Activated CD4-positive, alpha-beta memory T cell treated with anti-CD3 and anti-CD28 coated beads for 36 hours (primary cell): ENCODE measurements around the gene SPEM2. TPM values are rescaled to one million over a fixed set of nuclear protein-coding genes. Genes with fewer than 3 reads are reported as not detected.
"Not testable (repeated sequence)": the region's sequence is repeated elsewhere in the genome, so short reads cannot be mapped to it uniquely, and the experiment has no call there.

Experiments
- CTCF ChIA-PET: fragments of 350-600 bp; sonication (Branson Sonifier 250); formaldehyde crosslinking; loops from one replicate; lab custom pipeline; 2021; ENCODE audit warnings: antibody characterized with exemption, inconsistent platforms; lab: Charles Lee
- POLR2A ChIA-PET: fragments of 350-600 bp; sonication (Branson Sonifier 250); formaldehyde crosslinking; loops from one replicate; lab custom pipeline; 2021; ENCODE audit warnings: antibody characterized with exemption; lab: Charles Lee
- DNase-seq: peaks from one replicate; pipeline ENCODE4 v3.0.0-alpha.2; 2020
- H3K27ac Mint-ChIP-seq: one replicate; pipeline ENCODE4 v1.8.0; 2021; ENCODE audit warnings: mixed read lengths
- H3K27me3 Mint-ChIP-seq: one replicate; pipeline ENCODE4 v1.8.0; 2021; ENCODE audit warnings: mixed read lengths
- H3K36me3 Mint-ChIP-seq: one replicate; pipeline ENCODE4 v1.8.0; 2021; ENCODE audit warnings: mixed read lengths
- H3K4me1 Mint-ChIP-seq: one replicate; pipeline ENCODE4 v1.8.0; 2021; ENCODE audit warnings: low read depth, mixed read lengths
- H3K4me3 Mint-ChIP-seq: one replicate; pipeline ENCODE4 v1.8.0; 2021; ENCODE audit warnings: mild to moderate bottlenecking, mixed read lengths
- H3K9me3 Mint-ChIP-seq: one replicate; pipeline ENCODE4 v1.8.0; 2021; ENCODE audit warnings: mixed read lengths
- intact Hi-C: fragments of 100-400 bp; cut with micrococcal nuclease; formaldehyde crosslinking; loops from one replicate; pipeline ENCODE4 v1.15.1; 2023
- total RNA-seq, 2 experiments: library from RNA; stranded (reverse); gene quantifications; one replicate each; pipeline ENCODE4 v1.2.3, GENCODE V29; 2021

SPEM2 gene
- total RNA-seq, 2 experiments from 2014 or later, result not detected

DNA sequence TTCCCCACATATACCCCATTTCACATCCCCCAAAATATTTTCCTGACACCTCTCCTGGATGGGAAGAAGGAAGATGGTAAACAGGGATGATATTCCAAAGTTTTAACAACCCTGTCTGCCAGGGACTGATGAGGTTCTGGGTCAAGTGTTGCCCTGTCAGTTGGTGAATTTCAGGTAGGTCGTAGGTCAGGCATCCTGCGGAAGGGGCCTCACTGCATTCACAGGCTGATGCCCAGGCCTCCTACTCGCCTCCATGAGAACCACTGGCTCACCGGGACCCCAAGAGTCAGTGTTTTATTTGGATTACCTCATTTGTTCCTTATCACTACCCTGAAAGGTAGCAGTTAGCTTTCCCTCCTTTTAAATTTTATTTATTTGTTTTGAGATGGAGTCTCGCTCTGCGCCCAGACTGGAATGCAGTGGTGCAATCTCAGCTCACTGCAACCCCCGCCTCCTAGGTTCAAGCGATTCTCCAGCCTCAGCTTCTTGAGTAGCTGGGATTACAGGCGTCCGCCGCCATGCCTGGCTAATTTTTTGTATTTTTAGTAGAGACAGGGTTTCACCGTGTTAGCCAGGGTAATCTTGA lies 43.5 kb downstream of the SPEM2 start:
- intact Hi-C loops, result no loop called here
- DNase-seq, result no peak
- H3K4me3 Mint-ChIP-seq, result no peak overlapping the region
- H3K36me3 Mint-ChIP-seq, result peaks cover 2% of the 10 kb centered on the region
- ChIA-PET POLR2A (no interaction called here), CTCF (interaction anchor here (1.3 kb wide), 1 partner anchor 32 kb away, joined by 6 read pairs; no protein-coding TSS in a partner anchor)
- H3K4me1 Mint-ChIP-seq, result peaks cover 13% of the 10 kb centered on the region
- H3K9me3 Mint-ChIP-seq, result no peaks in the 10 kb centered on the region
- H3K27ac Mint-ChIP-seq, result no peak overlapping the region
- H3K27me3 Mint-ChIP-seq, result no peaks in the 10 kb centered on the region

DNA sequence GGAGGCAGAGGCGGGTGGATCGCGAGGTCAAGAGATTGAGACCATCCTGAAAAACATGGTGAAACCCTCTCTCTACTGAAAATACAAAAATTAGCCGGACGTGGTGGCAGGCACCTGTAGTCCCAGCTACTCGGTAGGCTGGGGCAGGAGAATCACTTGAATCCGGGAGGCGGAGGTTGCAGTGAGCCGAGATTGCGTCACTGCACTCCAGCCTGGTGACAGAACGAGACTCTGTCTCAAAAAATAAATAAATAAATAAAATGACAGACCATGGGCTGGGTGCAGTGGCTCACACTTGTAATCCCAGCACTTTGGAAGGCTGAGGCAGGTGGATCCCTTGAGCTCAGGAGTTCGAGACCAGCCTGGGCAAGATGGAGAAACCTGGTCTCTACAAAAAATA lies 44.4 kb downstream of the SPEM2 start:
- H3K36me3 Mint-ChIP-seq, DNase-seq, H3K4me3 Mint-ChIP-seq, intact Hi-C loops, H3K27me3 Mint-ChIP-seq, H3K9me3 Mint-ChIP-seq, H3K27ac Mint-ChIP-seq, POLR2A ChIA-PET: not testable (repeated sequence)
- H3K4me1 Mint-ChIP-seq, result peaks cover 13% of the 10 kb centered on the region
- CTCF ChIA-PET, result interaction anchor here (1.7 kb wide), 1 partner anchor 33 kb away, joined by 8 read pairs; no protein-coding TSS in a partner anchor

DNA sequence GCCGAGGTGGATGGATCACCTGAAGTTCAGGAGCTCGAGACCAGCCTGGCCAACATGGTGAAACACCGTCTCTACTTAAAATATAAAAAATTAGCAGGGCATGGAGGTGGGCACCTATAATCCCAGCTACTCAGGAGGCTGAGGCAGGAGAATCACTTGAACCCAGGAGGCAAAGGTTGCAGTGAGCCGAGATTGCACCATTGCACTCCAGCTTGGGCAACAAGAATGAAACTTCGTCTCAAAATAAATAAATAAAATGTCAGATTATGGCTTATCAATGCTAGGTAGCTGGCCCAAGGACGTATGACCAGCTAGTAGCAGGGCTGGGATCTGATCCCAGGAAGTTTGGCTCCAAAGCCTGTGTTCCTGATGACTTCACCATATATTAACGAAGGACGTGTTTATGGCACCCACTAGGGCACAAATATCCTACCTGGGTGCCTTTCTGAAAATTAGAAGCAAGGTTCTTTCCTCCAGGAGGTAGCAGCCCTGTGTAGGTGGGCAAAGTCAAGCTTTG lies 45.1 kb downstream of the SPEM2 start:
- H3K27me3 Mint-ChIP-seq, H3K4me3 Mint-ChIP-seq, H3K36me3 Mint-ChIP-seq, H3K9me3 Mint-ChIP-seq, intact Hi-C loops, H3K27ac Mint-ChIP-seq, DNase-seq: not testable (repeated sequence)
- CTCF ChIA-PET, result interaction anchor here (1.4 to 1.7 kb wide), 2 partner anchors 34 to 90 kb away, joined by 4 to 8 read pairs; no protein-coding TSS in a partner anchor
- peaks cover 13% of the 10 kb centered on the region for H3K4me1 Mint-ChIP-seq
- POLR2A ChIA-PET, result interaction anchor here (0.7 kb wide), 1 partner anchor 15 kb away, joined by 3 read pairs; no protein-coding TSS in a partner anchor

DNA sequence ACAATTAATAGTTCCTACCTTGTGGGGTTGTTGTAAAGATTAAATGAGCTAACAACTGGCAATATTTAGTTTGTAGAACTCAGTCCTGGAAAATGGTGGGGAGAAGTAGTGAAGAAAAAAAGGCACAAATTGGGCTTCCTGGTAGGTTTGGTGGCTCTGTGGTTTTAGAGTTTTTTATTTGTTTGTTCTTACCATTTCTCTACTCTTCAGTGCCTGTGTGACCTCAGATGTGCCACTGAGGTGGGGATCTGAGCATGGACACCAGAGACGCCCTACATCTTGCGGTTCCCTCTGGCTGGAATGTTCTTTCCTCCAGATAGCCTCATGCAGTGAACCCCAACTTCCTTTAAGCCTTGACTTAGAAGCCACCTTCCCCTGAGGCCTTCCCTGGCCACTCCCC lies 46.3 kb downstream of the SPEM2 start:
- ChIA-PET POLR2A (no interaction called here), CTCF (interaction anchor here (1.4 kb wide), 1 partner anchor 89 kb away, joined by 4 read pairs; no protein-coding TSS in a partner anchor)
- H3K27me3 Mint-ChIP-seq, result no peaks in the 10 kb centered on the region
- H3K4me1 Mint-ChIP-seq, result peaks cover 25% of the 10 kb centered on the region
- no peak overlapping the region for H3K4me3 Mint-ChIP-seq
- no peaks in the 10 kb centered on the region for H3K36me3 Mint-ChIP-seq
- no peak for DNase-seq
- peak overlapping the region; percentile 20 for H3K27ac Mint-ChIP-seq
- no peaks in the 10 kb centered on the region for H3K9me3 Mint-ChIP-seq
- intact Hi-C loops, result no loop called here

DNA sequence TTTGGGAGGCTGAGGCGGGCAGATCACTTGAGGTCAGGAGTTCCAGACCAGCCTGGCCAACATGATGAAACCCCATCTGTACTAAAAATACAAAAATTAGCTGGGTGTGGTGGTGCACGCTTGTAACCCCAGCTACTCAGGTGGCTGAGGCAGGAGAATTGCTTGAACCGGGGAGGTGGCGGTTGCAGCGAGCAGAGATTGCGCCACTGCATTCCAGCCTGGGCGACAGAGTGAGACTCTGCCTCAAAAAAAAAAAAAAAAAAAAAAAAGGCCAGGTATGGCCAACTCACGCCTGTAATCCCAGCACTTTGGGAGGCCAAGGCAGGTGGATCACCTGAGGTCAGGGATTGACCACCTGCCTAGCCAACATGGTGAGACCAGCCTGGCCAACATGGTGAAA lies 49.4 kb downstream of the SPEM2 start:
- intact Hi-C loops, POLR2A ChIA-PET, H3K4me3 Mint-ChIP-seq, H3K27ac Mint-ChIP-seq, H3K9me3 Mint-ChIP-seq, H3K36me3 Mint-ChIP-seq, H3K27me3 Mint-ChIP-seq, DNase-seq: not testable (repeated sequence)
- CTCF ChIA-PET, result interaction anchor here (1.6 to 6.2 kb wide), 2 partner anchors 38 to 119 kb away, joined by 4 to 54 read pairs; partner anchors contain the start of gene TMEM102
- H3K4me1 Mint-ChIP-seq, result peaks cover 44% of the 10 kb centered on the region

DNA sequence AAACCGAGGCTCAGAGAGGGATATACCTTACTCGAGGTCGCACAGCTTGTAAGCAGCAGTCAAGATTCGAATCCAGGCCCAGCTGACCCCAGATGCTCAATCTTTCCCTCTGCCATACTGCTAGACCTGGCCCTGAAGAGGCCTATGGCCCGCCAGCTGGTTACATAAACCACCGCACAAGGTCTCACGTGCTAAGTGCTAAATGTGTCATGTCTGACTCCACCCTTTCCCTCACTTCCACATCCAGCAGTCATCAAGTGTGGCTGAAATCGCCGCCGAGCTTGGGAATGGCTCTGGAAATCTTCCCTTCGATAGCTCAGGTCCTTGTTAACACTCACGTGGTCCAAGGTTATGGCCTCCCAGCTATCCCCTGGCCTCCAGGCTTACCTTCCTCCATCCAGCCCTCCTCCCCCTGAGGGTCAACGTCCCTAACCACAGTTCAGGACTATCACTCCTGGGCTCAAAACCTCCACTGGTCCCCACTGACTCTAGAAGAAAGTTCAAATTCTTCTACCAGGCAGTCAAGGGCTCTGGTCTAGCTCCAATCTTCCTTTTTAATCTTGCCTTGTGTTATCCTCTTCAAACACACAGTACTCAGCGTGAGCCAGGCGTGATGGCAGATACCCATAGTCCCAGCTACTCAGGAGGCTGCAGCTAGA lies 50.5 kb downstream of the SPEM2 start:
- Mint-ChIP-seq H3K4me3 (no peak overlapping the region), H3K9me3 (no peaks in the 10 kb centered on the region), H3K27me3 (no peaks in the 10 kb centered on the region), H3K4me1 (peaks cover 51% of the 10 kb centered on the region), H3K36me3 (peaks cover 3% of the 10 kb centered on the region), H3K27ac (peak overlapping the region; percentile 59)
- CTCF ChIA-PET, result interaction anchor here (1.0 to 6.2 kb wide), 5 partner anchors 22 to 120 kb away, joined by 3 to 54 read pairs (median 4); partner anchors contain the start of gene TMEM102
- no peak for DNase-seq
- POLR2A ChIA-PET, result interaction anchor here (1.5 to 1.7 kb wide), 2 partner anchors 10 to 211 kb away, joined by 3 to 12 read pairs; partner anchors contain the start of gene TP53
- intact Hi-C loops, result no loop called here

DNA sequence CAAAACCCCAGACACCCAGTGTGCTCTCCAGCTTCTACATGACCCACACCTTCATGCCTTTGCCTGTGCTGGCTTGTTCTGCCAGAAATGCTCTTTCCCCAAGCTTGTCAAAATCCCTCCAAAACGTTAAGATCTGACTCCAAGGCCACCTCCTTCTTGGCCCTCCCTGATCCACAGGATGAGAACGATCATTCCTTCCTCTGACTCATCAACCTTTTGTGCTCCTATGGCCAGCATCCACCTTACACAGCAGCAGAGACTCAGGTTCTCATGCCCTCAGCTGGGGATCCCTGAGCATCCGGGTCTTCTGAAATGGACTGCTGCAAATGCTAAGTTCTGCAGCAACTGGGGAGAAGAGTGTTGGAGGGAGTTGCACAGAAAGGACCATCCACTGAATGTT lies 51.1 kb downstream of the SPEM2 start:
- Mint-ChIP-seq H3K4me3 (no peak overlapping the region), H3K4me1 (peaks cover 55% of the 10 kb centered on the region), H3K9me3 (no peaks in the 10 kb centered on the region)

DNA sequence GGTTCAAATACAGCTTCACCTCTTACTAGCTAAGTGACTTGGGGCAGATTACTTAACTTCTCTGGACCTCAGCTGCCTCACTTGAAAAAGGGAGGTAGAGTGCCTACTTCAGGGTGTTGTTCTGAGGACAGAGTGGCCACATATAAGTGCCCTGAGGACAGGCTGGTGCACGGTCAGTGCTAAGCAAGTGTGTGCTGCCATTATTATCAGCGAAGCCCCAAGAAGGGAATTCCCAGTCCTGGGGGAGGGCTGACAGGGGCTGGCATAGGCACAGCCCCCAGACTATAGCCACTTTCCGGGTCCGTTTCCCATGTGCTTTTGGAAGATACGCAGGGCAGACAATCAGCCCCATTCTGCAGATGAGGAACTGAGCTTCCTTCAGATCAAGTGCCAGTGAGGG lies 51.5 kb downstream of the SPEM2 start:
- Mint-ChIP-seq H3K4me3 (no peak overlapping the region), H3K27me3 (no peaks in the 10 kb centered on the region), H3K9me3 (no peaks in the 10 kb centered on the region), H3K4me1 (peaks cover 55% of the 10 kb centered on the region), H3K36me3 (peaks cover 3% of the 10 kb centered on the region), H3K27ac (peak overlapping the region; percentile 64)
- DNase-seq, result no peak
- ChIA-PET CTCF (interaction anchor here (2.2 to 6.2 kb wide), 2 partner anchors 23 to 40 kb away, joined by 5 to 54 read pairs; partner anchors contain the start of gene TMEM102), POLR2A (interaction anchor here (1.5 to 1.7 kb wide), 2 partner anchors 9 to 210 kb away, joined by 3 to 12 read pairs; partner anchors contain the start of gene TP53)
- intact Hi-C loops, result no loop called here

More for the DNA sequence above, 51.1 kb downstream of the SPEM2 start:
- POLR2A ChIA-PET, result interaction anchor here (1.5 to 1.7 kb wide), 2 partner anchors 9 to 211 kb away, joined by 3 to 12 read pairs; partner anchors contain the start of gene TP53
- CTCF ChIA-PET, result interaction anchor here (1.0 to 6.2 kb wide), 4 partner anchors 23 to 113 kb away, joined by 3 to 54 read pairs (median 4); partner anchors contain the start of gene TMEM102
- H3K27me3 Mint-ChIP-seq, result no peaks in the 10 kb centered on the region
- intact Hi-C loops, result no loop called here
- peak overlapping the region; percentile 59 for H3K27ac Mint-ChIP-seq
- DNase-seq, result no peak
- H3K36me3 Mint-ChIP-seq, result peaks cover 3% of the 10 kb centered on the region

Other genes with a start within 250 kb of the SPEM2 start
- gene ASGR1, start 246.2 kb upstream of the SPEM2 start, total RNA-seq, result 1 to 10 TPM in 1 of 2 experiments, under 1 TPM in 1; 0.76 to 1.2 TPM
- gene DLG4, start 205.8 kb upstream of the SPEM2 start, total RNA-seq, result 1 to 10 TPM; 7.9 to 8.4 TPM
- gene ACADVL, start 205.7 kb upstream of the SPEM2 start, total RNA-seq, result 100 to 1,000 TPM; 332 to 340 TPM
- 10 to 100 TPM; 44.7 to 48.2 TPM for gene DVL2, start 191.1 kb upstream of the SPEM2 start, total RNA-seq
- 10 to 100 TPM; 24.0 to 28.7 TPM for gene PHF23, start 186.2 kb upstream of the SPEM2 start, total RNA-seq
- 100 to 1,000 TPM; 188 to 199 TPM for gene GABARAP, start 183.2 kb upstream of the SPEM2 start, total RNA-seq
- 100 to 1,000 TPM; 155 to 164 TPM for gene CTDNEP1, start 173.9 kb upstream of the SPEM2 start, total RNA-seq
- 10 to 100 TPM; 49.6 to 52.4 TPM for gene ELP5, start 173.4 kb upstream of the SPEM2 start, total RNA-seq
- gene CLDN7, start 163.1 kb upstream of the SPEM2 start, total RNA-seq, result 1 to 10 TPM; 1.5 to 1.6 TPM
- under 1 TPM; 0.15 to 0.19 TPM for gene SLC2A4, start 143.9 kb upstream of the SPEM2 start, total RNA-seq
- under 1 TPM; 0.70 to 0.83 TPM for gene YBX2, start 131.0 kb upstream of the SPEM2 start, total RNA-seq
- 100 to 1,000 TPM; 774 to 776 TPM for gene EIF5A, start 118.0 kb upstream of the SPEM2 start, total RNA-seq
- gene GPS2, start 110.3 kb upstream of the SPEM2 start, total RNA-seq, result 10 to 100 TPM; 34.9 to 38.7 TPM
- gene NEURL4, start 96.3 kb upstream of the SPEM2 start, total RNA-seq, result 10 to 100 TPM; 26.9 to 29.3 TPM
- 100 to 1,000 TPM; 391 to 405 TPM for gene ACAP1, start 89.1 kb upstream of the SPEM2 start, total RNA-seq
- gene KCTD11, start 73.5 kb upstream of the SPEM2 start, total RNA-seq, result 1 to 10 TPM; 2.6 to 2.8 TPM
- gene TMEM95, start 70.5 kb upstream of the SPEM2 start, total RNA-seq, result not detected
- gene TNK1, start 44.5 kb upstream of the SPEM2 start, total RNA-seq, result 1 to 10 TPM; 3.7 to 4.4 TPM
- 10 to 100 TPM; 78.2 to 87.0 TPM for gene PLSCR3, start 31.1 kb upstream of the SPEM2 start, total RNA-seq
- 10 to 100 TPM; 87.0 to 88.5 TPM for gene TMEM256, start 21.5 kb upstream of the SPEM2 start, total RNA-seq
- gene NLGN2, start 17.8 kb upstream of the SPEM2 start, total RNA-seq, result 1 to 10 TPM; 9.0 to 9.9 TPM
- gene SPEM1, start 5.3 kb upstream of the SPEM2 start, total RNA-seq, result not detected
- not detected for gene SPEM3, start 3.2 kb downstream of the SPEM2 start, total RNA-seq
- gene TMEM102, start 9.8 kb downstream of the SPEM2 start, total RNA-seq, result 10 to 100 TPM; 11.4 to 11.6 TPM
- gene FGF11, start 13.9 kb downstream of the SPEM2 start, total RNA-seq, result 1 to 10 TPM; 1.0 to 2.1 TPM
- 1 to 10 TPM; 7.7 to 8.5 TPM for gene CHRNB1, start 19.4 kb downstream of the SPEM2 start, total RNA-seq
- 10 to 100 TPM; 16.5 to 16.7 TPM for gene ZBTB4, start 54.0 kb downstream of the SPEM2 start, total RNA-seq
- not detected for gene SLC35G6, start 55.8 kb downstream of the SPEM2 start, total RNA-seq
- 100 to 1,000 TPM; 180 to 187 TPM for gene POLR2A, start 58.8 kb downstream of the SPEM2 start, total RNA-seq
- gene TNFSF12, start 123.4 kb downstream of the SPEM2 start, total RNA-seq, result 10 to 100 TPM; 19.7 to 22.4 TPM
- under 1 TPM; 0.71 to 0.94 TPM for gene TNFSF13, start 133.1 kb downstream of the SPEM2 start, total RNA-seq
- gene SENP3, start 136.3 kb downstream of the SPEM2 start, total RNA-seq, result 10 to 100 TPM; 50.8 to 53.2 TPM
- 10 to 100 TPM; 31.5 to 34.1 TPM for gene CD68, start 154.0 kb downstream of the SPEM2 start, total RNA-seq
- gene MPDU1, start 158.2 kb downstream of the SPEM2 start, total RNA-seq, result 10 to 100 TPM; 52.6 to 52.9 TPM
- gene SOX15, start 164.5 kb downstream of the SPEM2 start, total RNA-seq, result under 1 TPM in 1 of 2 experiments, not detected in 1; 0.29 TPM
- 10 to 100 TPM; 37.5 to 40.1 TPM for gene FXR2, start 189.3 kb downstream of the SPEM2 start, total RNA-seq
- 10 to 100 TPM; 27.4 to 28.2 TPM for gene SAT2, start 202.2 kb downstream of the SPEM2 start, total RNA-seq
- not detected for gene SHBG, start 204.5 kb downstream of the SPEM2 start, total RNA-seq
- under 1 TPM; 0.12 to 0.26 TPM for gene ATP1B2, start 225.3 kb downstream of the SPEM2 start, total RNA-seq